D721Med (cell line): Measurements from ENCODE around the gene SH3TC2.

Experiments used
- DNase-seq: peaks from one replicate; pipeline ENCODE4 v3.0.0; 2011; ENCODE audit warnings: low spot score; ENCODE audit not compliant: insufficient read length
- FAIRE-seq: peaks from 2 replicates; lab custom pipeline; 2011; peaks lifted over from hg19 to GRCh38; lab: Jason Lieb, UNC
- CTCF ChIP-seq: IDR thresholded peaks from 2 replicates; pipeline ENCODE4 v1.5.1; 2012; ENCODE audit warnings: mild to moderate bottlenecking, control low read depth; ENCODE audit not compliant: insufficient read depth; ENCODE audit errors: missing control alignments

Gene SH3TC2

GRCh38 chr5:149013796-149014195 lies 49.1 kb downstream of the SH3TC2 start:
- FAIRE-seq (no peak), DNase-seq (no peak)
- TF ChIP-seq CTCF = no peak

GRCh38 chr5:149012350-149012749 lies 50.5 kb downstream of the SH3TC2 start:
- DNase-seq = no peak
- FAIRE-seq = no peak
- no peak for TF ChIP-seq CTCF

GRCh38 chr5:149011728-149012127 lies 51.1 kb downstream of the SH3TC2 start:
- no peak for TF ChIP-seq CTCF
- FAIRE-seq (no peak), DNase-seq (no peak)

- no peak for TF ChIP-seq CTCF
- DNase-seq (no peak), FAIRE-seq (no peak)
Observed at GRCh38 chr5:149011084-149011483, 51.8 kb downstream of the SH3TC2 start.

GRCh38 chr5:149007174-149007573 lies 55.7 kb downstream of the SH3TC2 start:
- TF ChIP-seq CTCF = no peak
- FAIRE-seq = no peak
- DNase-seq = no peak

- no peak for TF ChIP-seq CTCF
- FAIRE-seq (no peak), DNase-seq (no peak)
Observed at GRCh38 chr5:149006426-149006825, 56.4 kb downstream of the SH3TC2 start.

GRCh38 chr5:149005077-149005892 lies 57.6 kb downstream of the SH3TC2 start:
- DNase-seq (no peak), FAIRE-seq (no peak)
- TF ChIP-seq CTCF = no peak
